Tibial nerve (tissue), 4 donors: ENCODE measurements around the gene TUBB3.

Experiments used
- EP300 ChIP-seq, 2 donors: sonication (generic); formaldehyde crosslinking; IDR thresholded peaks; one replicate each; pipeline ENCODE4 v1.6.1; 2017; ENCODE audit warnings: antibody characterized with exemption in 2 of 2, mild to moderate bottlenecking in 1 of 2
- TF ChIP-seq, protein P1 (sequence below), 5 experiments: fragments of 200-600 bp in 3 of 5; fragments of 450-650 bp in 2 of 5; sonication (generic) in 3 of 5; IDR thresholded peaks; one replicate each; pipeline ENCODE4 v1.5.1; 2016 to 2019; ENCODE audit warnings: antibody characterized with exemption in 5 of 5, mild to moderate bottlenecking in 3 of 5, moderate library complexity in 2 of 5

DNA sequence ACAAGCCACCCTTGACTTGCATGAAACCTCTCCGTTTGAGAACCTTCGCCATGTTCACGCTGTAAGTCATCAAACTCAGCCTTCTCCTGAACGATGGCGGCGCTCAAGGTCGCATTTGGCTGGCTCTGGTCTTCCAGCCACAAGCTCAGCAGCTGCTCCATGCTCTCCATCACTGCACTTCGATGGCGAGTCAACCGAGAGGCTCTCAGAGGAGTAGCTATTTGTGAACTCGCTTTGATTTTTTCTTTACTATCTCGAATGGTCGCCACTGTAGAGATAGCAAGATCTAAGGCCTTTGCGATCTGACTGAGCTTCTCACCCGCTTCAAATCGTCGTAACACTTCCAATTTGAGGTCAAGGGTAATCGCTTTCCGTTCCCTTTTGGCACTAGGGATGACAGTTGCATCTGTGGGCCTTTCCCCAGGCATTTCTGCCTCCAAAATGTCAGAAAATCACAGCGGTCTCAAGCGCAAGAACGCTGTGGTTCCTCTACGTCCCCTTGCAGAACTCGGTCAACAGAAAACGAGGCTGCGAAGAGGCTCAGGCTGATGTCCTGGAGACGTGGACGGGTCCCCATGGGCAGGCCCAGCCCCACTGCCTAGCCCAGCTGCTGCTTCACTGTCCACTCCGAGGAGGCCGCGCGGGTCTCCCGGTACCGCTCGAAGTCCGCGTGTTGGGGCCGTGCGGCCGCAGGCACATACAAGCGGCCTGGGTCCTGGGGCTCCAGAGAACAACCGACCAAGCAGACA, 48.5 kb downstream of the TUBB3 start:
- no peak for TF ChIP-seq EP300 (IDR thresholded peaks at IDR 0.05)
- TF ChIP-seq, protein P1, sequence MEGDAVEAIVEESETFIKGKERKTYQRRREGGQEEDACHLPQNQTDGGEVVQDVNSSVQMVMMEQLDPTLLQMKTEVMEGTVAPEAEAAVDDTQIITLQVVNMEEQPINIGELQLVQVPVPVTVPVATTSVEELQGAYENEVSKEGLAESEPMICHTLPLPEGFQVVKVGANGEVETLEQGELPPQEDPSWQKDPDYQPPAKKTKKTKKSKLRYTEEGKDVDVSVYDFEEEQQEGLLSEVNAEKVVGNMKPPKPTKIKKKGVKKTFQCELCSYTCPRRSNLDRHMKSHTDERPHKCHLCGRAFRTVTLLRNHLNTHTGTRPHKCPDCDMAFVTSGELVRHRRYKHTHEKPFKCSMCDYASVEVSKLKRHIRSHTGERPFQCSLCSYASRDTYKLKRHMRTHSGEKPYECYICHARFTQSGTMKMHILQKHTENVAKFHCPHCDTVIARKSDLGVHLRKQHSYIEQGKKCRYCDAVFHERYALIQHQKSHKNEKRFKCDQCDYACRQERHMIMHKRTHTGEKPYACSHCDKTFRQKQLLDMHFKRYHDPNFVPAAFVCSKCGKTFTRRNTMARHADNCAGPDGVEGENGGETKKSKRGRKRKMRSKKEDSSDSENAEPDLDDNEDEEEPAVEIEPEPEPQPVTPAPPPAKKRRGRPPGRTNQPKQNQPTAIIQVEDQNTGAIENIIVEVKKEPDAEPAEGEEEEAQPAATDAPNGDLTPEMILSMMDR (IDR thresholded peaks at IDR 0.05) = no peak
